ENCODE measurements around the gene TEX48.

TEX48 gene

GRCh38 chr9:114676901-114677300, 5.1 kb downstream of the TEX48 start:
- TF ChIP-seq CTCF (IDR thresholded peaks at IDR 0.05; ENCODE audit: low read depth, low read length), result no peak
- TF ChIP-seq, protein P1, sequence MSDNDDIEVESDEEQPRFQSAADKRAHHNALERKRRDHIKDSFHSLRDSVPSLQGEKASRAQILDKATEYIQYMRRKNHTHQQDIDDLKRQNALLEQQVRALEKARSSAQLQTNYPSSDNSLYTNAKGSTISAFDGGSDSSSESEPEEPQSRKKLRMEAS (IDR thresholded peaks at IDR 0.05; ENCODE audit: low read depth, low read length), result no peak
- TF ChIP-seq POLR2A (IDR thresholded peaks at IDR 0.05; ENCODE audit: extremely low read depth, insufficient read length), result no peak
- TF ChIP-seq MYC (IDR thresholded peaks at IDR 0.05; ENCODE audit: low read depth, low read length), result no peak
- H3K4me3 ChIP-seq (ENCODE audit: low read depth, low read length), result no peak overlapping the region
- no peak for DNase-seq (ENCODE audit: low read depth)

GRCh38 chr9:114674798-114675540, 7.0 kb downstream of the TEX48 start:
- TF ChIP-seq POLR2A (IDR thresholded peaks at IDR 0.05; ENCODE audit: extremely low read depth, insufficient read length) (no peak), CTCF (IDR thresholded peaks at IDR 0.05; ENCODE audit: low read depth, low read length) (no peak), MYC (IDR thresholded peaks at IDR 0.05; ENCODE audit: low read depth, low read length) (no peak)
- TF ChIP-seq, protein P1 (IDR thresholded peaks at IDR 0.05; ENCODE audit: low read depth, low read length), result no peak
- no peak for DNase-seq (ENCODE audit: low read depth)
- H3K4me3 ChIP-seq (ENCODE audit: low read depth, low read length), result no peak overlapping the region

DNA sequence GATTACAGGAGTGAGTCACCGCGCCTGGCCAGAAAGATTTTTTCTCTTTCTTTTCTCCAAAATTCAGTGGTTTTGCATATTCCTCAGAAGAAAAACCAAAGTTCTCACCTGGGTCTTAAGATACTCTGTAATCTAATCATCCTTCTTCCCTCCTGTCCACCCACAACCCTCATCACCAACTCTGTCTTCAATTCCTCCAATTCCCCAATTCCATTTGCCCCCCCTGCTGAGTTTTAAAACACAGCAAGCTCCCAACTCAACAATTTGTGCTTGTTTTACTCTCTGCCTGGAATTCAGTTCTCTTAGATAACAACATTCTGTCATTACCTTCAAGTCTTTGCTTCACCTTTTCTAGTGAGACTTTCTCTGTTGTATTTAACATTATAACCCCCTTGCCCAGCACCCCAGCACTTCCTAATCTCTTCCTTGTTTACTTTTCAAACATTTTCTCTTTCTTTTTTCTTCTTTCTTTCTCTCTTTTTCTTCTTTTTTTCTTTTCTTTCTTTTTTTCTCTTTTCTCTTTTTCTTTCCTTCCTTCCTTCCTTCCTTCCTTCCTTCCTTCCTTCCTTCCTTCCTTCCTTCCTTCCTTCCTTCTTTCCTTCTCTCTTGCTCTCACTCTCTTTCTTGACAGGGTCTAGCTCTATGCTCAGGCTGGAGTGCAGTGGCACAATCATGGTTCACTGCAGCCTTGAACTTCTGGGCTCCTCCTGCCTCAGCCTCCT, 7.8 kb downstream of the TEX48 start:
- H3K4me3 ChIP-seq (ENCODE audit: low read depth, low read length), result no peak overlapping the region
- DNase-seq (ENCODE audit: low read depth), result no peak
- TF ChIP-seq CTCF (IDR thresholded peaks at IDR 0.05; ENCODE audit: low read depth, low read length), result no peak
- TF ChIP-seq MYC (IDR thresholded peaks at IDR 0.05; ENCODE audit: low read depth, low read length), result no peak
- TF ChIP-seq POLR2A (IDR thresholded peaks at IDR 0.05; ENCODE audit: extremely low read depth, insufficient read length), result no peak
- TF ChIP-seq, protein P1 (IDR thresholded peaks at IDR 0.05; ENCODE audit: low read depth, low read length), result no peak

GRCh38 chr9:114671605-114672004, 10.4 kb downstream of the TEX48 start:
- H3K4me3 ChIP-seq (ENCODE audit: low read depth, low read length), result no peak overlapping the region
- no peak for DNase-seq (ENCODE audit: low read depth)
- TF ChIP-seq CTCF (IDR thresholded peaks at IDR 0.05; ENCODE audit: low read depth, low read length), result no peak
- no peak for TF ChIP-seq MYC (IDR thresholded peaks at IDR 0.05; ENCODE audit: low read depth, low read length)
- TF ChIP-seq POLR2A (IDR thresholded peaks at IDR 0.05; ENCODE audit: extremely low read depth, insufficient read length), result no peak
- TF ChIP-seq, protein P1 (IDR thresholded peaks at IDR 0.05; ENCODE audit: low read depth, low read length), result no peak

DNA sequence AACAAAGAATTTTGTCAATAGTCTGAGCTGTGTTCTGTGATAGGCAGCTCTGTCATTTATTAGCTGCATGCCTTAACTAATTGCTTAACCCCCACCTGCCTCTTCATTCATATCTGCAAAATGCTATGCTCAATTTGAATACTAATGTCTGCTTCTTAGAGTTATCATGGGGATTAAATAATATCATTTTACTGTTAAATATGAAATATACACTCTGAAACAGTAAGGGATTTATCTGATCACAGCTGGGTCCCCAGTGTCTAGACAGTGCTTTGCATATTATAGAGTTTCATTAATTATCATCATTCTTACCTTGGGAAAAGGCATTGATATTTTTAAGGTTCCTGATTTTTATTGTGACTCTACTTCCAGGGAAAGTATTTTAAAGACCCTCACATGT, 12.0 kb downstream of the TEX48 start:
- no peak for DNase-seq (ENCODE audit: low read depth)
- TF ChIP-seq CTCF (IDR thresholded peaks at IDR 0.05; ENCODE audit: low read depth, low read length), result no peak
- TF ChIP-seq, protein P1 (IDR thresholded peaks at IDR 0.05; ENCODE audit: low read depth, low read length), result no peak
- TF ChIP-seq MYC (IDR thresholded peaks at IDR 0.05; ENCODE audit: low read depth, low read length), result no peak
- TF ChIP-seq POLR2A (IDR thresholded peaks at IDR 0.05; ENCODE audit: extremely low read depth, insufficient read length), result no peak
- no peak overlapping the region for H3K4me3 ChIP-seq (ENCODE audit: low read depth, low read length)

Measured in NB4 (cell line).